CD4-positive, alpha-beta T cell treated with Interleukin-4 for 4 hours (primary cell): Measurements from ENCODE around the gene ZMIZ1.

Experiments
- DNase-seq: peaks from one replicate; pipeline ENCODE4 v3.0.0-alpha.2; 2020

ZMIZ1 gene

GRCh38 chr10:79254333-79255006 lies 185.7 kb downstream of the ZMIZ1 start:
- no peak for DNase-seq

GRCh38 chr10:79255007-79255507 lies 186.3 kb downstream of the ZMIZ1 start:
- DNase-seq = no peak

GRCh38 chr10:79256264-79256806 lies 187.6 kb downstream of the ZMIZ1 start:
- no peak for DNase-seq

- DNase-seq = no peak
Measured at GRCh38 chr10:79258894-79259293, 190.1 kb downstream of the ZMIZ1 start.

GRCh38 chr10:79259834-79260233 lies 191.1 kb downstream of the ZMIZ1 start:
- no peak for DNase-seq

GRCh38 chr10:79260811-79261740 lies 192.3 kb downstream of the ZMIZ1 start:
- no peak for DNase-seq

GRCh38 chr10:79262131-79262530 lies 193.4 kb downstream of the ZMIZ1 start:
- DNase-seq = no peak

GRCh38 chr10:79262959-79263746 lies 194.4 kb downstream of the ZMIZ1 start:
- DNase-seq = no peak

GRCh38 chr10:79263939-79264338 lies 195.2 kb downstream of the ZMIZ1 start:
- no peak for DNase-seq

- DNase-seq = no peak
Measured at GRCh38 chr10:79264942-79265341, 196.2 kb downstream of the ZMIZ1 start.

GRCh38 chr10:79266084-79266483 lies 197.3 kb downstream of the ZMIZ1 start:
- no peak for DNase-seq

- peak; percentile 38 for DNase-seq
Measured at GRCh38 chr10:79266543-79267312, 198.0 kb downstream of the ZMIZ1 start.

- DNase-seq = no peak
Measured at GRCh38 chr10:79267499-79267898, 198.7 kb downstream of the ZMIZ1 start.

- no peak for DNase-seq
Measured at GRCh38 chr10:79268161-79268601, 199.4 kb downstream of the ZMIZ1 start.

GRCh38 chr10:79268742-79269141 lies 200.0 kb downstream of the ZMIZ1 start:
- no peak for DNase-seq

- no peak for DNase-seq
Measured at GRCh38 chr10:79269443-79269842, 200.7 kb downstream of the ZMIZ1 start.

- no peak for DNase-seq
Measured at GRCh38 chr10:79269969-79270368, 201.2 kb downstream of the ZMIZ1 start.

GRCh38 chr10:79270466-79271246 lies 201.9 kb downstream of the ZMIZ1 start:
- no peak for DNase-seq

GRCh38 chr10:79272353-79272752 lies 203.6 kb downstream of the ZMIZ1 start:
- no peak for DNase-seq

GRCh38 chr10:79273604-79274003 lies 204.8 kb downstream of the ZMIZ1 start:
- no peak for DNase-seq
